ENCODE data around the gene RAB14.

RAB14 gene

DNA sequence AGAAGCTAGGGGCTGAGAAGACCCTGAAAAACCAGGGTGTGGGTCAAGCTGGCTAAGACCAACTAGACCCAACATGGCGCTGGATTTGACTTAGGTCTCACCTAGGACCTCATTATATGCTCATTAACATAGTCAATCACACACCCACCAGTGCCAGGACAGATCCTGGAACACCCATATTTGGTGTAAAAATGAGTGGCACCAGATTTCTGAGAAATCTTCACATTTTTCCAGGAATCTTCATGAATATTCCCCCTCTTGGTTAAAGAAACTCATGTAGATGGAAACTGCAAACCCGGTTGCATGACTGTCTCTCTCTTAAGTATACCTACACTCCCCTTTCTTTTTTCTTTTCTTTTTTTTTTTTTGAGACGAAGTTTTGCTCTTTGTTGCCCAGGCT, 17.9 kb upstream of the RAB14 start:
- no peak for DNase-seq (ENCODE audit: low spot score)

GRCh38 chr9:121218357-121219027, 16.8 kb upstream of the RAB14 start:
- DNase-seq (ENCODE audit: low spot score) = no peak

DNA sequence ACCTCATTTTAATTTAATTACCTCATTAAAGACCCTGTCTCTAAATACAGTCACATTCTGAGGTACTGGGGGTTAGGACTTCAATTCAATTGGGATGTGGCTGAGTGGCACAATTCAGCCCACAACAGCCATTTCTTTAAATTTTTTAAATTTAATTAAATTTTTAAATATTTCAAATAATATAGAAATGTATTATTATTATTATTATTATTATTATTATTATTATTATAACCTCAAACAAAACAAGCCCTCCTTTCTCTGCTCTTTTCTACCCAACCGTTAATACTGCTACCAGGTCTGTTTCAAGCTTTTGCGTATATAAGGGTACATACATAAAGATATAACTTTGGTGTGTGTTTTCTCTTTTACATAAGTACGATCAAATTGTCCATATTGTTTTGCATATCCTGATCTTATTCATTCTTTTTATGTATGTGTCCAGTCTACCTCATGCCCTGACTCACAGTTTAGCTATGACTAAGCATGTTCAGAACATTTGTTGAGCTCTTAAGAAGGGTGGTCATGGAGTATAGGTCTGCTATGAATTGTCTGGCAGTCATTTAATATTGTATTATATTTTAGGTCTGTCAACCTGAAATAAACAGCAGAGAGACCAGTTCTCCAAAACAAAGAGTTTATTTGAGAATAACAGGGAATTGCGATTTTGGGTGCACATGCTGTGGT, 16.1 kb upstream of the RAB14 start:
- no peak for DNase-seq (ENCODE audit: low spot score)

- DNase-seq (ENCODE audit: low spot score) = no peak
These were observed 14.7 kb upstream of the RAB14 start for GRCh38 chr9:121216271-121216805.

DNA sequence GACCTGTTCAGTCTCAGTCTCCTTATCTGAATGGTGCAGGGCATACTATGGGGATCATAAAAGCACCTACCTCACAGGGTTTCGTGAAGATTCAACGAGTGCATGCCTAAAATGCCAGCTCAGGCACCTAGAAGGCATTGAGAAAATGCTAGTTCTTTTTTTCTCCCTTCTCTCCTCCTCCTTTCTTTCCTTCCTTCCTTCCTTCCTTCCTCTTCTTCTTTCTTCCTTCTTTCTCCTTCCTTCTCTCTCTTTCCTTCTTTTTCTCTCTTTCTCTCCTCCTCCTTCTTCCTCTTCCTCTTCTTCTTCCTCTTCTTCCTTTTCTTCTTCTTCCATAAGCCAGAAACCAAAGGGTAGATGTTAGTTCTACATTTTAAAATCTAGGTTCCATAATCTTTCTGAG, 12.3 kb upstream of the RAB14 start:
- DNase-seq (ENCODE audit: low spot score) = no peak

GRCh38 chr9:121213136-121213806, 11.6 kb upstream of the RAB14 start:
- peak; percentile 90 for DNase-seq (ENCODE audit: low spot score)

DNA sequence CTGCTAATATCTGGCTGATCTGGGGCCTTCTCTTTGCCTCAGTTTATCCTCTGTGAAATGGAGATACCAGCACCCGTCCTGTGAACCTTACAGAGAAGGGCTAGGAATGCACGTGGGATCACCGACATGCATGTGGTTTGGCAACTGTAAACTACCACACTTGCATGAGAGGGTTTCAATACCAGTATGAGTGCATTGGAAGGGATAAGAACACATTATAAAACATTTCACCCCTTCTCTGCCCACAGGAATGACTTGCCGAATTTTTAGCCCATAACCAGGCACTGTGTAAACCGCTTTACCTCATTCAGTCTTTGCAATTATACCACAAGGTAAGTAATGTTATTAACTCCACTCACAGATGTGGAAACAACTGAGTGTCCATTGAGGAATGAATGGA, 8.9 kb upstream of the RAB14 start:
- no peak for DNase-seq (ENCODE audit: low spot score)

DNA sequence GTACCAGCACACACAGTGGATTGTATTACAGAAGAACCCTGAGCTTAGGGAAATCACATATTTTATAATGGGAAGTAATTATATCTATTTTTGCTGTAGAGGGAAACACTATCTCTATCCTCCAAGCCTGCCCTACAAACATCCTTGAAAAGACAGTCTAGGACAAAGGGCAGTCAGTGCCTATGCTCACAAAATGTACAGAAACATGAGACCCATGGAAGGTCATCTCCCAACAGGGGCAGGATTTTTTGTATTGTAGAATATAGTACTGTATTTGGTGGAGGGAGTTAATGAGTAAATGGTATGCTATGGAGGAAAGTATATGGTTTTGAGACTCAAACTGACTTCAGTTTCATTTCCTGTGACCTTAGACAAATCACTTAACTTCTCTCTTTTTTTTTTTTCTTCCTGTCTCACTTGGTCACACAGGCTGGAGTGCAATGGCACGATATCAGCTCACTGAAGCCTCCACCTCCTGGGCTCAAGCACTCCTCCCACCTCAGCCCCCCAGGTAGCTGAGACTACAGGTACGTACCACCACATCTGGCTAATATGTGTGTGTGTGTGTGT, 5.8 kb upstream of the RAB14 start:
- no peak for DNase-seq (ENCODE audit: low spot score)

- DNase-seq (ENCODE audit: low spot score) = no peak
These were observed 5.1 kb upstream of the RAB14 start for GRCh38 chr9:121206516-121207370.

DNA sequence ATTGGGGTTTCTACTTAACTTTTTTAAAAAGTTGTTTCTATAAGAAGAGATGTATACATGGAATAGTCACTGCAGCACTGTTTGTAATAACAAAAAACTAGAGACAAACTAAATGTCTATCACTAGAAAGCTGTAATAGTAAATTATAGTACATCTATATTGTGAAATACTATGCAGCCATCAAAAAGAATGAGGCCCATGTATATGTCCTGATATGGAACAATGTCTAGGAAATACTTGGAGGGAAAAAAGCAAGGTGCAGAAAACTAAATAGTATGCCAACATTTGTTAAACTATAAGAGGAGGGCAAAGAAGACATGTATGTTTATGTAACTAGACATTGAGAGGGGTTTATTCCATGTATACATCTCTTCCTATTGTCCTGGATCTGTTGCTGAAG, 2.9 kb upstream of the RAB14 start:
- DNase-seq (ENCODE audit: low spot score) = no peak

- no peak for DNase-seq (ENCODE audit: low spot score)
These were observed 2.5 kb upstream of the RAB14 start for GRCh38 chr9:121204121-121204520.

DNA sequence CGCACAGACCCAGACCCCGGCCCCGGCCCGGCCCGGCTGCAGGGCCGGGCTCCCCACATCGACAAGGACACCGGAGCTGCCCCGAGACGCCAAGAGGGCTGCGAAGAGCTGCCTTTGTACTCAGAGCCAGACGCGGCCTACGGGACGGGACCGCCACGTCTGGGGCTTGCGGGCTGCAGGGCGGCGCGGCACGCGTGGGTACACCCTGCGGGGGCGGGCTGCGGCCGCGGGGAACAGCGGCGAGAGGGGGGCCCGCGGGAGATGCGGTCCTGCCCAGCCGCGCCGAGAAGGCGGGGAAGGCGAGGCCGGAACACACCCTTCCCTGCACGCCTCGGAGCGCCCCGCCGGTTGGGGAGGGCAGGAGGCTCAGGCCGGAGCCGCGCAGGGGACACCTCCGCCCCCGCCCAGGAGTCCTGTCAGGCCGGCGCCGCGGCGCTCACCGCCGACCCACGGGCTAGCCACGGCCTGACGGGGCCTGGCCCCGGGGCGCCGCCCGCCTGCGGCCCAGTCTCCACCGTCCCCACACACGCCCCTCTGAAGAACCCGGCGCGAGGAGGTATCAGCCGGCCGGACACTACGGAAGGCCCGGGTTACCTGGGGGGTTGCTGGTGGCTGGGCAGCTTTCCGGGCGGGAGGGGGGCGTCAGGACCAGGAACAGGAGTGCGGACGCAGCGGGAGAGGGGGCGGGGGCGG, 478 bp downstream of the RAB14 start:
- DNase-seq (ENCODE audit: low spot score) = no peak

GRCh38 chr9:121200356-121200755, 1.3 kb downstream of the RAB14 start:
- DNase-seq (ENCODE audit: low spot score) = no peak

DNA sequence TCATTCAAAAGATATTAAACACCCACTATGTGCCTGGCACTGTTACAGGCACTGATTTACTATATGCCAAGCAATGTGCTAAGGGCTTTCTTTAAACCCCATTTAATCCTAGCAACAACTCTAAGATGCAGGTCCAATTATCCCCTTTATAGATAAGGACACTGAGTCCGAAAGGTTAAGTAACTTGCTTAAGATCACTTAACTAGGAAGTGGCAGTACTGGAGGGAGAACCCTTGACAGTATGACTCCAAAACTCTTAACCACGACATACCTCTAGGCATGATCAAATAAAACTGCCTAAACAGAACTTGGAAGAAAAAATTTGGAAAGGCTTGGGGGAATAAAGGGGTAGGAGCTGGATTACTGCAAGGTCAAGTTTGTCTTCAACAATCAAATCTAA, 1.7 kb downstream of the RAB14 start:
- no peak for DNase-seq (ENCODE audit: low spot score)

- no peak for DNase-seq (ENCODE audit: low spot score)
These were observed 3.1 kb downstream of the RAB14 start for GRCh38 chr9:121198512-121199042.

GRCh38 chr9:121197132-121197531, 4.5 kb downstream of the RAB14 start:
- no peak for DNase-seq (ENCODE audit: low spot score)

GRCh38 chr9:121196389-121196788, 5.3 kb downstream of the RAB14 start:
- DNase-seq (ENCODE audit: low spot score) = no peak

DNA sequence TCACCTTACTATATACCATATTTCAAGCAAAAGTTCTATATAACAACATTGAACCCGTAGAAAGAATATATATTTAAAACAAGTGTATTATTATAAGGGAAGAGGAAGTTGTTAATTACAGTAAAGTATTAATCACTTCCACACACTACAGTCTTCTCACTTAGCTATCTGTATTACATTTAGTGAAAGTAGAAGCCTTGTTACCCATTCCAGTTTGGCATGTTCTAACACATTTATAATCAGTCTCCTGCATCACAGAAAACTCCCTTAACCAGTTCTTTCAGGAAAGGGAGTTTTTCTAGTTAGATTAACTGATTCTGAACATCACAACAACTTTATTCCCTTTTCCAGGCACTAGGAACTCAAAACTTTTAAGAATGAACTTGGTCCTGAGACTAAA, 6.9 kb downstream of the RAB14 start:
- no peak for DNase-seq (ENCODE audit: low spot score)

DNA sequence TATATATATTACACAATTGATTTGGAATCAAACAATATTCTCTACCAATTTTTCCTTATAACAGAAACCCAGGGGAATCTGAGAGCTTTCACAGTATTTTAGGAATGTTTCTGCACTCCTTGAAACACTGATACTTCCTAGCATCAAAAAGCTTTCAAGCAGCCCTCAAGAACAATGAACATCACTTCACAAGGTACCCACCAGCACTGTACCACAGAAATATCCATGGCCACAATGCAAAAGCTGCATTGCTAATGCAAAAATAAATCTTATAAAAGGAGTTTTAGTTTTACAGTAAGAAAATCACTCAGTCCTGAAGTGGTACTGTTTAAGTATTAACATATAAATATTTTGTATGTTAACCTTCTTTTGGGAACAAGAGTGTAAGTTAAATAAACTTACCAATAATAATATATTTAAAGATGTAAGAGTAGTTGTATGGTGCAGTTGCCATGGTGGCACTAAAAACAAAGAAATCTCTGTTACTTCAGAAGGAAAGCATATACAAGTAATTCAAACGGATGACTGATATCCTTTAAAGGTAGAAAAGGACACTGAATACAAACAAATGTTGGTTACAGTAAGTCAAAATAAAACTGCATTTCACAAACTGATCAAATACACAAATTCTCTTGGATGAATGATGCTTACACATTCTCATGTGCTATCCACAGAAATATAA, 8.6 kb downstream of the RAB14 start:
- no peak for DNase-seq (ENCODE audit: low spot score)

DNA sequence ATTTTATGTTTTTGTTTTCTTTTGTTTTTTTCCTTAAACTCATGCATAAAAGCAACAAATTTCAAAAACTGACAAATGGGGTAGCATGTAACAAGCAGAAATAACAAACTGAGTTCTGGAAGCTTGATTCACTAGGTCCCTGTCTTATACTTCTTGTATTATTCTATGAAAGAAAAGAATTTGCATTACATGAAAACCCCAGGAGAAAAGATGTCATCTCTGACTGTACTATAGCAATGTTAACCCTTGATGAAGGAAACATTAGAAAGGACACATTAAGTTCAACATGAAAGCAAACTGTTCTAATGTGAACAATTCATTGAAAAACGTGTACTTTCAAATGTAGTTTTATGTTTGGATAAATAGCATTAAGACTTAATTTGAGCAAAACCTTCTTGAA, 9.2 kb downstream of the RAB14 start:
- no peak for DNase-seq (ENCODE audit: low spot score)
